ENCODE data around the gene SHC4.

GRCh38 chr15:48928877-48929538 is 34.7 kb downstream of the SHC4 start:
- TF ChIP-seq CTCF (conservative IDR thresholded peaks at IDR 0.05 in 1 of 2, IDR thresholded peaks at IDR 0.05 in 1 of 2; ENCODE audit: extremely low read depth in 1 of 2, insufficient read depth in 1 of 2, low read depth in 1 of 2, low read length in 2 of 2) (no peak), EZH2 (IDR thresholded peaks at IDR 0.05; ENCODE audit: borderline replicate concordance, low read length) (no peak)
